H1 (cell line): Measurements from ENCODE around the gene NPTXR. TPM values are rescaled to one million over a fixed set of nuclear protein-coding genes. Genes with fewer than 3 reads are reported as not detected.
A peak's percentile ranks its signal among the peaks of the same experiment; 100 is the strongest.

Experiments used
- CTCF ChIA-PET: fragments of 300-600 bp; sonication (Branson Sonifier 250); formaldehyde crosslinking; loops from one replicate; lab custom pipeline; 2021; ENCODE audit not compliant: partially characterized antibody; lab: Charles Lee
- POLR2A ChIA-PET: fragments of 300-600 bp; sonication (Branson Sonifier 250); formaldehyde crosslinking; loops from one replicate; lab custom pipeline; 2021; ENCODE audit warnings: inconsistent platforms; ENCODE audit not compliant: partially characterized antibody; lab: Charles Lee
- DNase-seq, 2 experiments: peaks; one replicate each; pipeline versions ENCODE4 v3.0.0 to v3.0.0-alpha.2; 2010 to 2022; ENCODE audit warnings: low spot score in 2 of 2, low read depth in 1 of 2, mixed read lengths in 1 of 2
- FAIRE-seq: peaks from 2 replicates; lab custom pipeline; 2011; peaks lifted over from hg19 to GRCh38; lab: Jason Lieb, UNC
- H2AFZ ChIP-seq: 2 replicates; pipeline ENCODE4 v1.8.1; 2012; ENCODE audit warnings: low read length, inconsistent platforms
- H2AK5ac ChIP-seq: 2 replicates; pipeline ENCODE4 v1.6.1; 2013; ENCODE audit warnings: low read depth, low read length
- H2BK120ac ChIP-seq: replicated peaks from 2 replicates; pipeline ENCODE3; 2013; ENCODE audit warnings: low read depth, low read length, inconsistent platforms
- H2BK12ac ChIP-seq: 2 replicates; pipeline ENCODE4 v1.6.1; 2013; ENCODE audit warnings: low read depth, low read length
- H2BK15ac ChIP-seq: 2 replicates; pipeline ENCODE4 v1.6.1; 2013; ENCODE audit warnings: low read length
- H2BK20ac ChIP-seq: 2 replicates; pipeline ENCODE4 v1.6.1; 2013; ENCODE audit warnings: low read length
- H2BK5ac ChIP-seq: 2 replicates; pipeline ENCODE4 v1.6.1; 2013; ENCODE audit warnings: low read depth, low read length
- H3K14ac ChIP-seq: 2 replicates; pipeline ENCODE4 v1.6.1; 2013; ENCODE audit warnings: inconsistent platforms; ENCODE audit not compliant: insufficient read length
- H3K18ac ChIP-seq: 2 replicates; pipeline ENCODE4 v1.6.1; 2013; ENCODE audit warnings: low read length; ENCODE audit errors: extremely low read depth
- H3K23ac ChIP-seq: 2 replicates; pipeline ENCODE4 v1.6.1; 2013; ENCODE audit warnings: inconsistent platforms; ENCODE audit not compliant: insufficient read length
- H3K23me2 ChIP-seq: 2 replicates; pipeline ENCODE4 v1.6.1; 2013; ENCODE audit warnings: low read depth, low read length
- H3K27ac ChIP-seq: 2 replicates; pipeline ENCODE4 v1.6.1; 2011; ENCODE audit warnings: low read depth, low read length, inconsistent platforms
- H3K27me3 ChIP-seq, 4 experiments: replicated peaks in 1 of 4; 1 replicate in 1 of 4; 2 replicates in 3 of 4; pipeline versions ENCODE4 v1.6.1 to v1.8.1; 2011 to 2013; ENCODE audit warnings: low read length in 3 of 4, mild to moderate bottlenecking in 3 of 4, inconsistent platforms in 2 of 4, mixed read lengths in 2 of 4, moderate library complexity in 1 of 4; ENCODE audit not compliant: control insufficient read depth in 3 of 4, insufficient read depth in 3 of 4; ENCODE audit errors: extremely low read depth in 1 of 4
- H3K36me3 ChIP-seq, 4 experiments: 2 replicates each; pipeline versions ENCODE4 v1.6.1 to v1.8.1; 2011 to 2013; ENCODE audit warnings: mild to moderate bottlenecking in 4 of 4, low read length in 3 of 4, moderate library complexity in 2 of 4, control low read depth in 1 of 4, inconsistent platforms in 1 of 4; ENCODE audit not compliant: insufficient read depth in 4 of 4, control insufficient read depth in 2 of 4
- H3K4ac ChIP-seq: replicated peaks from 2 replicates; pipeline ENCODE3; 2013; ENCODE audit warnings: low read length, low read depth, mixed read lengths, inconsistent platforms; ENCODE audit not compliant: insufficient read length
- H3K4me1 ChIP-seq, 4 experiments: replicated peaks in 1 of 4; 1 replicate in 1 of 4; 2 replicates in 3 of 4; pipeline versions ENCODE4 v1.6.1 to v1.8.1; 2011 to 2013; ENCODE audit warnings: low read length in 3 of 4, inconsistent platforms in 2 of 4, mixed read lengths in 1 of 4; ENCODE audit not compliant: insufficient read depth in 4 of 4, control insufficient read depth in 3 of 4
- H3K4me2 ChIP-seq, 2 experiments: 2 replicates each; pipeline versions ENCODE4 v1.6.1 to v1.8.1; 2011 to 2013; ENCODE audit warnings: low read depth in 2 of 2, low read length in 2 of 2, control low read depth in 1 of 2, inconsistent platforms in 1 of 2, mild to moderate bottlenecking in 1 of 2; ENCODE audit not compliant: insufficient read depth in 1 of 2
- H3K4me3 ChIP-seq, 4 experiments: fragments of 200-600, 300-600 bp in 1 of 4; sonication (generic), shearing (Covaris generic), sonication (Bioruptor Twin) in 1 of 4; 2 replicates each; pipeline versions ENCODE4 v1.5.1 to v1.8.1; 2011 to 2016; ENCODE audit warnings: low read length in 4 of 4, low read depth in 3 of 4, control low read depth in 2 of 4, inconsistent platforms in 2 of 4, mild to moderate bottlenecking in 2 of 4, mixed read lengths in 1 of 4, moderate library complexity in 1 of 4; ENCODE audit not compliant: insufficient read depth in 2 of 4; ENCODE audit errors: extremely low read depth in 1 of 4
- H3K56ac ChIP-seq: replicated peaks from 2 replicates; pipeline ENCODE3; 2013; ENCODE audit warnings: low read depth, mild to moderate bottlenecking, mixed read lengths, low read length, inconsistent platforms; ENCODE audit not compliant: insufficient read length
- H3K79me1 ChIP-seq: 2 replicates; pipeline ENCODE4 v1.6.1; 2013; ENCODE audit warnings: low read depth, low read length, control low read depth
- H3K79me2 ChIP-seq, 2 experiments: 2 replicates each; pipeline versions ENCODE4 v1.6.1 to v1.8.1; 2012 to 2013; ENCODE audit warnings: low read length in 2 of 2, mild to moderate bottlenecking in 2 of 2, inconsistent platforms in 1 of 2; ENCODE audit not compliant: insufficient read depth in 2 of 2, control insufficient read depth in 1 of 2
- H3K9ac ChIP-seq, 4 experiments: replicated peaks in 1 of 4; 1 replicate in 1 of 4; 2 replicates in 3 of 4; pipeline versions ENCODE4 v1.6.1 to v1.8.1; 2011 to 2013; ENCODE audit warnings: low read depth in 3 of 4, low read length in 3 of 4, control low read depth in 2 of 4, mild to moderate bottlenecking in 2 of 4, moderate library complexity in 2 of 4, inconsistent platforms in 1 of 4; ENCODE audit errors: extremely low read depth in 1 of 4
- H3K9me3 ChIP-seq, 2 experiments: 2 replicates each; pipeline versions ENCODE4 v1.6.1 to v1.8.1; 2012 to 2013; ENCODE audit warnings: mild to moderate bottlenecking in 2 of 2, moderate library complexity in 2 of 2, control low read depth in 1 of 2, inconsistent platforms in 1 of 2, low read depth in 1 of 2, low read length in 1 of 2, mixed read lengths in 1 of 2; ENCODE audit not compliant: insufficient read depth in 2 of 2
- H4K20me1 ChIP-seq, 2 experiments: replicated peaks in 1 of 2; 2 replicates each; pipeline versions ENCODE3 to v1.8.1; 2011 to 2013; ENCODE audit warnings: inconsistent platforms in 2 of 2, low read length in 2 of 2, mild to moderate bottlenecking in 1 of 2; ENCODE audit not compliant: insufficient read depth in 2 of 2, control insufficient read depth in 1 of 2
- H4K5ac ChIP-seq: 2 replicates; pipeline ENCODE4 v1.6.1; 2013; ENCODE audit warnings: low read length, low read depth, mixed read lengths, inconsistent platforms; ENCODE audit not compliant: insufficient read length
- H4K8ac ChIP-seq: 2 replicates; pipeline ENCODE4 v1.8.0; 2013; ENCODE audit warnings: mild to moderate bottlenecking, moderate library complexity, low read length, inconsistent platforms; ENCODE audit not compliant: insufficient read depth; ENCODE audit errors: extremely low read depth
- H4K91ac ChIP-seq: replicated peaks from 2 replicates; pipeline ENCODE3; 2013; ENCODE audit warnings: low read length, mixed read lengths, inconsistent platforms; ENCODE audit not compliant: insufficient read length
- HDAC6 ChIP-seq: IDR thresholded peaks from one replicate; pipeline ENCODE4 v1.7.1; 2012; ENCODE audit warnings: low read depth, mild to moderate bottlenecking, inconsistent platforms, low read length, moderate library complexity
- JUN ChIP-seq: IDR thresholded peaks from 2 replicates; pipeline ENCODE4 v1.6.1; 2011; ENCODE audit warnings: low read depth, mild to moderate bottlenecking, improper control_type of control experiment, low read length
- SIN3A ChIP-seq, 2 experiments: IDR thresholded peaks in 1 of 2; conservative IDR thresholded peaks in 1 of 2; 2 replicates each; pipeline ENCODE4 v1.6.1; 2011 to 2012; ENCODE audit warnings: low read length in 2 of 2, improper control_type of control experiment in 1 of 2, low read depth in 1 of 2, mild to moderate bottlenecking in 1 of 2
- TEAD4 ChIP-seq: IDR thresholded peaks from 2 replicates; pipeline ENCODE4 v1.6.1; 2012; ENCODE audit warnings: low read depth, low read length, inconsistent platforms, mixed read lengths
- WGBS, 2 experiments: shearing (Covaris generic) in 1 of 2; methylation state at CpG; one replicate each; pipeline versions ENCODE4 v1.1.6 to v1.1.7; 2013 to 2015; ENCODE audit warnings: low lambda C conversion rate in 2 of 2, mixed read lengths in 2 of 2, inconsistent platforms in 1 of 2, low coverage in 1 of 2, missing lambda C conversion rate in 1 of 2; ENCODE audit not compliant: insufficient replicate concordance in 2 of 2, insufficient coverage in 1 of 2, insufficient read length in 1 of 2; ENCODE audit errors: extremely low coverage in 1 of 2, missing lambda C conversion rate in 1 of 2; 5-methylcytosine and 5-hydroxymethylcytosine counted together
- polyA plus RNA-seq, 7 experiments: library from polyadenylated mRNA; depleted of rRNA in 3 of 7; stranded (reverse) in 5 of 7; unstranded in 2 of 7; fragments of >200 nt in 5 of 7; fragments of 200-250 nt in 2 of 7; gene quantifications; 1 replicate in 5 of 7; 2 replicates in 1 of 7; 4 replicates in 1 of 7; pipeline versions ENCODE4 v1.2.1 to v1.2.3, GENCODE V29; 2011 to 2013; ENCODE audit warnings: missing spikeins in 2 of 7, mixed read lengths in 2 of 7
- total RNA-seq: library from RNA; stranded (reverse); fragmentation: NEBNext Ultra II Directional; extraction: Animal tissue kit (Norgen Biotek cat#: 25700); gene quantifications from 2 replicates; pipeline ENCODE4 v1.2.1, GENCODE V29; 2021

NPTXR gene
- total and polyA plus RNA-seq, 2 of the 8 experiments (the other 6 are each of a cell fraction or from before 2014, with no cell fraction given) = 3.7 to 6.4 TPM

DNA sequence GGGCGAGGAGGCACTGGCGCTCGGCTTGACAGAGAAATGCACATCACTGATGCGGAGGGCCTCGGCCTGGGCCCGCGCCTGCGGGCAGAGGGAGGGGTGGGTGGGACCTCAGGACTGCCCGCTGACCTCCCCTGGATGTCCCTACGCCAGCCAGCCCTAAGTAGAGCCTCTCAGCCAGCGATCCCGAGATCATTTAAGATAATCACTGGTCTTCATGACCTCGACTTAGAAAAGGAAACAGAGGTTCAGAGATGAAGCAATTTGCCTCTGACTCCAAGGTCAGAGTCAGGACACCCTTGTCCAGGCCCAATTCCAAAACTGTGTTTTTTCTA is 23.3 kb upstream of the NPTXR start:
- Histone ChIP-seq H3K79me2 (peaks cover 0 to 9% of the 10 kb centered on the region in 2 experiments; a peak in 2 of 4 replicates), H2BK15ac (no peak overlapping the region), H2BK120ac (no peak overlapping the region), H3K27me3 (no peaks in the 10 kb centered on the region), H2AK5ac (no peak overlapping the region), H3K27ac (no peak overlapping the region), H2BK20ac (no peak overlapping the region), H2AFZ (no peak overlapping the region), H4K8ac (no peak overlapping the region), H3K4me1 (peaks cover 2 to 21% (median 17%) of the 10 kb centered on the region in 4 experiments), H3K4me3 (0 out of 8 replicates have a peak overlapping the region, but pooled peaks of 1 of the 4 experiments have one; percentile 35), H2BK12ac (no peak overlapping the region), H3K23me2 (peaks cover 5% of the 10 kb centered on the region; the same call in 1 of the 2 replicates), H3K14ac (no peak overlapping the region), H4K91ac (no peak overlapping the region), H2BK5ac (peak overlapping the region; percentile 35; the same call in 1 of the 2 replicates), H4K20me1 (peaks cover 11 to 19% of the 10 kb centered on the region in 2 experiments), H3K4ac (no peak overlapping the region), H3K18ac (no peak overlapping the region), H3K56ac (no peak overlapping the region), H3K9me3 (no peaks in the 10 kb centered on the region), H3K36me3 (peaks cover 0 to 24% (median 13%) of the 10 kb centered on the region in 4 experiments; a peak in 4 of 8 replicates), H3K9ac (no peak overlapping the region), H4K5ac (no peak overlapping the region), H3K4me2 (peak overlapping the region; percentile 2 to 28; a peak in 1 of 4 replicates), H3K23ac (no peak overlapping the region), H3K79me1 (peaks cover 7% of the 10 kb centered on the region)
- 66% methylated on average over 9 of the region's 13 CpGs; no CpG with 5 or more reads in 1 of the 2 experiments for WGBS, 2 experiments
- POLR2A ChIA-PET = no interaction called here
- FAIRE-seq (no peak), DNase-seq (no peak)
- CTCF ChIA-PET = interaction anchor here (0.5 to 8.1 kb wide), 2 partner anchors 98 to 246 kb away, joined by 4 to 79 read pairs; no protein-coding TSS in a partner anchor
- TF ChIP-seq JUN (no peak), SIN3A (conservative IDR thresholded peaks at IDR 0.05 in 1 of 2, IDR thresholded peaks at IDR 0.05 in 1 of 2; ENCODE audit: low read depth in 1 of 2, low read length in 2 of 2) (no peak), TEAD4 (no peak), HDAC6 (no peak)
